ENCODE measurements around the gene ACAP2. TPM values are rescaled to one million over a fixed set of nuclear protein-coding genes. Genes with fewer than 3 reads are reported as not detected.

The ACAP2 gene
- polyA plus RNA-seq, 2 of the 4 experiments (the other 2 are of a cell fraction): 7.8 to 26.0 TPM

GRCh38 chr3:195410546-195410945 is 32.3 kb downstream of the ACAP2 start (continued):
- no peak for TF ChIP-seq CTCF (IDR thresholded peaks at IDR 0.05)
- TF ChIP-seq CHD2 (IDR thresholded peaks at IDR 0.05; ENCODE audit: low read length, partially characterized antibody): no peak
- TF ChIP-seq POLR2A (IDR thresholded peaks at IDR 0.05; ENCODE audit: low read length): no peak
- TF ChIP-seq CEBPB (IDR thresholded peaks at IDR 0.05): no peak
- no peak for TF ChIP-seq RNF2 (IDR thresholded peaks at IDR 0.05; ENCODE audit: borderline replicate concordance, low read depth)
- TF ChIP-seq EP300 (IDR thresholded peaks at IDR 0.05): no peak

DNA sequence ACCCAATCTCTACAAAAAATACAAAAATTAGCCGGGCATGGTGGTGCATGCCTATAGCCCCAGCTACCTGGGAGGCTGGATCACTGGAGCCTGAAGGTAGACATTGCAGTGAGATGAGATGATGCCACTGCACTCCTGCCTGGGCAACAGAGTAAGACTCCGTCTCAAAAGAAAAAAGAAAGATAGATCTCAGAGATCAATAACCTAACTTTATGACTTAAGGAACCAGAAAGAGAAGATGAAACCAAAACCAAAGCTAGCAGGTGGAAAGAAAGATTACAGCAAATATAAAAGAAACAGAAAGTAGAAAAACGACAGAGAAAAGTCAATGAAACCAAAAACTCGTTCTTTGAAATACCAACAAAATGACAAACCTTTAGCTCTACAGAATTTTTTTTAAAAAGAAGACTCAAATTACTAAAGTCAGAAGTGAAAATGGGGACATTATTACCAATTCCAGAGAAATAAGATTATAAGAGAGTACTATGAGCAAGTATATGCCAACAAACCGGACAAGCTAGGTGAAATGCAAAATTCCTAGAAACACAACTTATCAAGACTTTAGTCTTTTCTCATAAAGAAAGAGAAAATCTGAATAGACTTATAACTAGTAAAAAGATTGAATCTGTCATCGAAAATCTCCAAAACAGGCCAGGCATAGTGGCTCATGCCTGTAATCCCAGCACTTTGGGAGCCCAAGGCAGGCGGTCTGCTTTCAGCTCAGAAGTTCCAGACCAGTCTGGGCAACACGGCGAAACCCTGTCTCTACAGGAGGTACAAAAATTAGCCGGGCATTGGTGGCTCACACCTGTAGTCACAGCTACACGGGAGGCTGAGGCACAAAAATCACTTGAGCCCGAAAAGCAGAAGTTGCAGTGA is 35.0 kb downstream of the ACAP2 start:
- FAIRE-seq (no peak), DNase-seq (ENCODE audit: low read depth in 1 of 2, low spot score in 1 of 2) (no peak), ATAC-seq (no peak)
- Histone ChIP-seq H3K4me3 (no peak overlapping the region), H3K4me2 (no peak overlapping the region), H3K27ac (no peak overlapping the region), H3K4me1 (peaks cover 5% of the 10 kb centered on the region; the same call in 1 of the 3 replicates), H3K9me3 (no peaks in the 10 kb centered on the region)
- ChIA-PET POLR2A (no interaction called here), CTCF (no interaction called here)
- WGBS (ENCODE audit: missing lambda C conversion rate): 87% methylated on average over 12 of the region's 12 CpGs
- TF ChIP-seq POLR2A (IDR thresholded peaks at IDR 0.05; ENCODE audit: low read length) (no peak), CHD2 (IDR thresholded peaks at IDR 0.05; ENCODE audit: low read length, partially characterized antibody) (no peak)

GRCh38 chr3:195405651-195406050 is 37.2 kb downstream of the ACAP2 start:
- CTCF ChIA-PET: no interaction called here

More at GRCh38 chr3:195405651-195406050, 37.2 kb downstream of the ACAP2 start:
- H3K9me3 ChIP-seq: no peaks in the 10 kb centered on the region
- peaks cover 5% of the 10 kb centered on the region; the same call in 1 of the 3 replicates for H3K4me1 ChIP-seq
- ATAC-seq (no peak), DNase-seq (ENCODE audit: low read depth in 1 of 2, low spot score in 1 of 2) (no peak), FAIRE-seq (no peak)
- TF ChIP-seq, protein P1, sequence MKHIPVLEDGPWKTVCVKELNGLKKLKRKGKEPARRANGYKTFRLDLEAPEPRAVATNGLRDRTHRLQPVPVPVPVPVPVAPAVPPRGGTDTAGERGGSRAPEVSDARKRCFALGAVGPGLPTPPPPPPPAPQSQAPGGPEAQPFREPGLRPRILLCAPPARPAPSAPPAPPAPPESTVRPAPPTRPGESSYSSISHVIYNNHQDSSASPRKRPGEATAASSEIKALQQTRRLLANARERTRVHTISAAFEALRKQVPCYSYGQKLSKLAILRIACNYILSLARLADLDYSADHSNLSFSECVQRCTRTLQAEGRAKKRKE (CRISPR knock-in tag; IDR thresholded peaks at IDR 0.05; ENCODE audit: low read depth): no peak
- TF ChIP-seq TP53 (CRISPR knock-in tag; IDR thresholded peaks at IDR 0.05) (no peak), KDM1A (IDR thresholded peaks at IDR 0.05; ENCODE audit: low read depth) (no peak), HOXA7 (CRISPR knock-in tag; IDR thresholded peaks at IDR 0.05) (no peak), CHD4 (IDR thresholded peaks at IDR 0.05; ENCODE audit: borderline replicate concordance) (no peak), CBX8 (IDR thresholded peaks at IDR 0.05) (no peak), CBX2 (IDR thresholded peaks at IDR 0.05; ENCODE audit: borderline replicate concordance, low read depth) (no peak), HOXB5 (CRISPR knock-in tag; IDR thresholded peaks at IDR 0.05) (no peak), MAZ (IDR thresholded peaks at IDR 0.05; ENCODE audit: borderline replicate concordance, low read depth, low read length) (no peak), RNF2 (IDR thresholded peaks at IDR 0.05; ENCODE audit: borderline replicate concordance, low read depth) (no peak), JUN (IDR thresholded peaks at IDR 0.05) (no peak), NPAS2 (CRISPR knock-in tag; IDR thresholded peaks at IDR 0.05; ENCODE audit: borderline replicate concordance) (no peak), CEBPB (IDR thresholded peaks at IDR 0.05) (no peak)
- TF ChIP-seq, protein P2, sequence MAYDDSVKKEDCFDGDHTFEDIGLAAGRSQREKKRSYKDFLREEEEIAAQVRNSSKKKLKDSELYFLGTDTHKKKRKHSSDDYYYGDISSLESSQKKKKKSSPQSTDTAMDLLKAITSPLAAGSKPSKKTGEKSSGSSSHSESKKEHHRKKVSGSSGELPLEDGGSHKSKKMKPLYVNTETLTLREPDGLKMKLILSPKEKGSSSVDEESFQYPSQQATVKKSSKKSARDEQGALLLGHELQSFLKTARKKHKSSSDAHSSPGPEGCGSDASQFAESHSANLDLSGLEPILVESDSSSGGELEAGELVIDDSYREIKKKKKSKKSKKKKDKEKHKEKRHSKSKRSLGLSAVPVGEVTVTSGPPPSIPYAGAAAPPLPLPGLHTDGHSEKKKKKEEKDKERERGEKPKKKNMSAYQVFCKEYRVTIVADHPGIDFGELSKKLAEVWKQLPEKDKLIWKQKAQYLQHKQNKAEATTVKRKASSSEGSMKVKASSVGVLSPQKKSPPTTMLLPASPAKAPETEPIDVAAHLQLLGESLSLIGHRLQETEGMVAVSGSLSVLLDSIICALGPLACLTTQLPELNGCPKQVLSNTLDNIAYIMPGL (CRISPR knock-in tag; IDR thresholded peaks at IDR 0.05; ENCODE audit: borderline replicate concordance): no peak
- TF ChIP-seq, protein P3, sequence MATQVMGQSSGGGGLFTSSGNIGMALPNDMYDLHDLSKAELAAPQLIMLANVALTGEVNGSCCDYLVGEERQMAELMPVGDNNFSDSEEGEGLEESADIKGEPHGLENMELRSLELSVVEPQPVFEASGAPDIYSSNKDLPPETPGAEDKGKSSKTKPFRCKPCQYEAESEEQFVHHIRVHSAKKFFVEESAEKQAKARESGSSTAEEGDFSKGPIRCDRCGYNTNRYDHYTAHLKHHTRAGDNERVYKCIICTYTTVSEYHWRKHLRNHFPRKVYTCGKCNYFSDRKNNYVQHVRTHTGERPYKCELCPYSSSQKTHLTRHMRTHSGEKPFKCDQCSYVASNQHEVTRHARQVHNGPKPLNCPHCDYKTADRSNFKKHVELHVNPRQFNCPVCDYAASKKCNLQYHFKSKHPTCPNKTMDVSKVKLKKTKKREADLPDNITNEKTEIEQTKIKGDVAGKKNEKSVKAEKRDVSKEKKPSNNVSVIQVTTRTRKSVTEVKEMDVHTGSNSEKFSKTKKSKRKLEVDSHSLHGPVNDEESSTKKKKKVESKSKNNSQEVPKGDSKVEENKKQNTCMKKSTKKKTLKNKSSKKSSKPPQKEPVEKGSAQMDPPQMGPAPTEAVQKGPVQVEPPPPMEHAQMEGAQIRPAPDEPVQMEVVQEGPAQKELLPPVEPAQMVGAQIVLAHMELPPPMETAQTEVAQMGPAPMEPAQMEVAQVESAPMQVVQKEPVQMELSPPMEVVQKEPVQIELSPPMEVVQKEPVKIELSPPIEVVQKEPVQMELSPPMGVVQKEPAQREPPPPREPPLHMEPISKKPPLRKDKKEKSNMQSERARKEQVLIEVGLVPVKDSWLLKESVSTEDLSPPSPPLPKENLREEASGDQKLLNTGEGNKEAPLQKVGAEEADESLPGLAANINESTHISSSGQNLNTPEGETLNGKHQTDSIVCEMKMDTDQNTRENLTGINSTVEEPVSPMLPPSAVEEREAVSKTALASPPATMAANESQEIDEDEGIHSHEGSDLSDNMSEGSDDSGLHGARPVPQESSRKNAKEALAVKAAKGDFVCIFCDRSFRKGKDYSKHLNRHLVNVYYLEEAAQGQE (IDR thresholded peaks at IDR 0.05): no peak
- TF ChIP-seq, protein P4, sequence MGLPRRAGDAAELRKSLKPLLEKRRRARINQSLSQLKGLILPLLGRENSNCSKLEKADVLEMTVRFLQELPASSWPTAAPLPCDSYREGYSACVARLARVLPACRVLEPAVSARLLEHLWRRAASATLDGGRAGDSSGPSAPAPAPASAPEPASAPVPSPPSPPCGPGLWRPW (IDR thresholded peaks at IDR 0.05): no peak
- TF ChIP-seq, protein P5, sequence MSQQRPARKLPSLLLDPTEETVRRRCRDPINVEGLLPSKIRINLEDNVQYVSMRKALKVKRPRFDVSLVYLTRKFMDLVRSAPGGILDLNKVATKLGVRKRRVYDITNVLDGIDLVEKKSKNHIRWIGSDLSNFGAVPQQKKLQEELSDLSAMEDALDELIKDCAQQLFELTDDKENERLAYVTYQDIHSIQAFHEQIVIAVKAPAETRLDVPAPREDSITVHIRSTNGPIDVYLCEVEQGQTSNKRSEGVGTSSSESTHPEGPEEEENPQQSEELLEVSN (IDR thresholded peaks at IDR 0.05; ENCODE audit: borderline replicate concordance, low read depth): no peak
- no peak overlapping the region for H3K4me2 ChIP-seq
- H3K4me3 ChIP-seq: no peak overlapping the region
- H3K27ac ChIP-seq: no peak overlapping the region
- POLR2A ChIA-PET: no interaction called here
- 92% methylated on average over 2 of the region's 2 CpGs for WGBS (ENCODE audit: missing lambda C conversion rate)

Measured in A549 (cell line).